ENCODE data around the gene RBMS1. TPM values are rescaled to one million over a fixed set of nuclear protein-coding genes. Genes with fewer than 3 reads are reported as not detected.

Gene RBMS1
- total RNA-seq, 1 experiment from 2014 or later, result 77.5 TPM

DNA sequence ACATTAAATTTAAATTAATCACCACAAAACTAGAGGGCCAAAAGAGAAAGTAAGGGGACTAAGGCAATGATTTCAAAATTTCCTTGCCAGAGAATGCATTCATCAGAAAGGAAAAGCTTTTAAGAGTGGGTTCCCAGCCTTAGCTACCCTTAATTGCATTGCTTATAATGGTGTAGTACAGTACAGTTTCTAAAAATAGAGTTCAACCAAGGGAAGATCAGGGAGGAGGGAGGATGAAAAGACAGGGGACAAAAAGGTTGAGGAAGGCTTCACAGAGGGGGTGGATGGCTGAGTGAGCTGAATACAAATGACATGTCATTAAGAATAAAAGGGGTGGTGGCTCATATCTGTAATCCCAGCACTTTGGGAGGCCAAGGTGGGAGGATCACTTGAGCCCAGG lies 119.9 kb downstream of the RBMS1 start:
- Histone ChIP-seq H3K27ac (ENCODE audit: insufficient read length, low read depth, low read length) (no peak overlapping the region), H3K4ac (ENCODE audit: low read depth, low read length) (no peak overlapping the region), H2BK20ac (ENCODE audit: low read depth, low read length, poor library complexity, severe bottlenecking) (no peak overlapping the region), H4K5ac (ENCODE audit: insufficient read length, low read depth, low read length) (no peak overlapping the region), H2BK5ac (ENCODE audit: insufficient read length, low read length) (no peak overlapping the region), H3K9ac (ENCODE audit: extremely low read depth, insufficient read length, low read length) (no peak overlapping the region), H2BK120ac (ENCODE audit: low read depth, low read length, poor library complexity, severe bottlenecking) (no peak overlapping the region), H3K14ac (ENCODE audit: insufficient read depth, low read length) (no peak overlapping the region), H2BK12ac (ENCODE audit: insufficient read length, low read depth, low read length) (no peak overlapping the region), H3K79me2 (ENCODE audit: insufficient read depth, low read length) (peaks cover 9% of the 10 kb centered on the region; the same call in 1 of the 2 replicates), H3T11ph (ENCODE audit: low read length) (no peak overlapping the region), H2AFZ (ENCODE audit: low read length) (no peak overlapping the region), H3K4me2 (ENCODE audit: insufficient read depth, insufficient read length, low read length) (no peak overlapping the region), H3K4me1 (ENCODE audit: insufficient read depth, low read length) (peaks cover 7% of the 10 kb centered on the region), H3K18ac (ENCODE audit: insufficient read length, low read depth, low read length) (no peak overlapping the region), H4K8ac (replicated peaks; ENCODE audit: insufficient read length, low read depth, low read length) (no peak overlapping the region), H2AK5ac (ENCODE audit: insufficient read length, low read length) (no peak overlapping the region), H4K20me1 (ENCODE audit: control insufficient read depth, insufficient read depth, insufficient read length) (peaks cover 2% of the 10 kb centered on the region), H3K27me3 (ENCODE audit: insufficient read depth, low read length) (no peaks in the 10 kb centered on the region), H3K79me1 (ENCODE audit: insufficient read depth, low read depth, low read length, poor library complexity, severe bottlenecking) (no peaks in the 10 kb centered on the region), H2BK15ac (ENCODE audit: low read depth, low read length) (no peak overlapping the region), H3K23me2 (ENCODE audit: insufficient read length, low read depth, low read length, poor library complexity, severe bottlenecking) (no peaks in the 10 kb centered on the region), H3K56ac (ENCODE audit: insufficient read length, low read depth, low read length) (no peak overlapping the region), H4K91ac (ENCODE audit: insufficient read length, low read depth, low read length) (no peak overlapping the region), H3K9me3 (ENCODE audit: control insufficient read depth, low read depth, low read length) (no peaks in the 10 kb centered on the region), H3K23ac (ENCODE audit: insufficient read length, low read depth, low read length) (no peak overlapping the region)
- Mint-ChIP-seq H3K9me3 (no peaks in the 10 kb centered on the region), H3K4me1 (peaks cover 68 to 76% of the 10 kb centered on the region in 2 experiments), H3K27ac (no peak overlapping the region), H3K4me3 (no peak overlapping the region), H3K36me3 (ENCODE audit: insufficient read depth in 1 of 3, low read depth in 3 of 3) (peaks cover 0 to 4% (median 2%) of the 10 kb centered on the region in 3 experiments; a peak in 3 of 7 replicates), H3K27me3 (ENCODE audit: low read depth) (no peaks in the 10 kb centered on the region)
- DNase-seq, result no peak
- TF ChIP-seq CTCF (conservative IDR thresholded peaks at IDR 0.05), result no peak

Measured in H9 (cell line).